Activated CD4-positive, CD25-positive, alpha-beta regulatory T cell treated with anti-CD3 and anti-CD28 coated beads, Interleukin-2, amount 50 U/mL, for 72 hours (primary cell): ENCODE data around the gene AUTS2.

Experiments
- DNase-seq: peaks from one replicate; pipeline ENCODE4 v3.0.0; 2021

Gene AUTS2

DNA sequence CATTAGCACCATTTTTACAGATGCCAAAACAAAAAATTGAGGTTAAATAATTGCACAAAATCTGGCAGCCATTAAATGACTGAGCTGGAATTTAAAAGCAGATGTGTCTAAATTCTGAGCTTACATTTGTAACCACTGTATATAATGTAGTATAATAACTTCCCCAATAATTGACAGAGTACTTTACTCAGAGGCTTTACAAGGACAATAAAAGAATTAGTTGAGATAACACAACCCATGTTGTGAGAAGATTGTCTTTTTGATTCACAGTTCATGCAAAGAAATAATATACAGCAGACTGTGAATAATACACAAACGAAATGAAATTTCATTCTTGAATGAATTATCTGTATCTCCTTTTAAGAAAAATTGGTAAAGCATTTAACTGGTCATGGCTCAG lies 417.1 kb downstream of the AUTS2 start:
- DNase-seq: no peak

- no peak for DNase-seq
These were observed 417.9 kb downstream of the AUTS2 start for GRCh38 chr7:70016044-70016770.

GRCh38 chr7:70017357-70017756 lies 419.1 kb downstream of the AUTS2 start:
- DNase-seq: no peak

DNA sequence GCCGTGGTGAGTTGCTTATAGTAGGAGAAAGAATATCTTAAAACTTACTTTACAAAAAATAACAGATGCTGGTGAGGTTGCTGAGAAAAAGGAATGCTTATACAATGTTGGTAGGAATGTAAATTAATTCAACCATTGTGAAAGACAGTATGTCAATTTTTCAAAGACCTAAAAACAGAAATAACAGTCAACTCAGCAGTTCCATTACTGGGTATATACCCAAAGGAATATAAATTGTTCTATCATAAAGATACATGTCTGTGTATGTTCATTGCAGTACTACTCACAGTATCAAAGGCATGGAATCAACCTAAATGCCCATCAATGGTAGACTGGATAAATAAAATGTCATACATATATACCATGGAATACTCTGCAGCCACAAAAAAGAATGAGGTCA lies 420.4 kb downstream of the AUTS2 start:
- DNase-seq: no peak

GRCh38 chr7:70027867-70028266 lies 429.6 kb downstream of the AUTS2 start:
- no peak for DNase-seq

GRCh38 chr7:70028620-70029019 lies 430.3 kb downstream of the AUTS2 start:
- no peak for DNase-seq

GRCh38 chr7:70029993-70030392 lies 431.7 kb downstream of the AUTS2 start:
- no peak for DNase-seq

DNA sequence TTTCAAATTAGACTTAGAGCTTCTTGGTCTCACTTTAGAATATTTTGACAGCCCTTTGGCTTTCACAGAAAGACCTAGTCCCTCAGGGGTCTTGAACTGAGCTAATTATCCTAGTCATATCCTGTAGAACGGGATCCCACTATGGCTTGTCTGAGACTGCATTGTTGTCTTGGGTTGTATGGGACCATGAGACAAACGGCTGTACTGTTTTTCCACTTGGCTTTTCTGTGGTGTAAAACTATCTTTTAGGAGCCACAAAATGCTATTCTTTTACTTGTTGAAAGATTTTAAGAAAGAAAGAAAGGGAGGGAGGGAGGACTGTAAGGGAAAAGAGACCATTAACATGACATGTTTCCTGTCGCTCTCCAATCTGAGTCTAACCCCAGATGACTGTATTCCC lies 432.5 kb downstream of the AUTS2 start:
- DNase-seq: no peak

- no peak for DNase-seq
These were observed 433.0 kb downstream of the AUTS2 start for GRCh38 chr7:70031245-70031644.

- no peak for DNase-seq
These were observed 434.4 kb downstream of the AUTS2 start for GRCh38 chr7:70032649-70033048.

- DNase-seq: no peak
These were observed 435.0 kb downstream of the AUTS2 start for GRCh38 chr7:70033226-70033625.

DNA sequence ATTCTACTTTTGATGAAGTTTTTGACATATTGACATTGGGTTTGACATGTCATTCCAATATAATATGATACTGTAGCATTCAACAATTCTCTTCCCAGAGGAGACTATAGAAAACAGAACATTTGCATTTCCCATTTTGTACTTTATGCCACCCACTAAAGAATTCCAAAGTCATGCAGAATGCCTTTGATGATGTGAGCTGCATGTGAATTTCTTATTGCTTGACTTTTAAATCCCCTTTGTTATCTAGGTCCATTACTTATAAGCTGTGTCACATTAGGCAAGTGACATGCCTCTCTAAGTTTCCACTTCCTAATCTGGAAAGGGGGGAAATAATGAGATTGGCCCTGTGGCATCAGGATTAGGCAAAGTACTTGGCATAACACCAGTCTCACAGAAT lies 436.7 kb downstream of the AUTS2 start:
- DNase-seq: no peak

DNA sequence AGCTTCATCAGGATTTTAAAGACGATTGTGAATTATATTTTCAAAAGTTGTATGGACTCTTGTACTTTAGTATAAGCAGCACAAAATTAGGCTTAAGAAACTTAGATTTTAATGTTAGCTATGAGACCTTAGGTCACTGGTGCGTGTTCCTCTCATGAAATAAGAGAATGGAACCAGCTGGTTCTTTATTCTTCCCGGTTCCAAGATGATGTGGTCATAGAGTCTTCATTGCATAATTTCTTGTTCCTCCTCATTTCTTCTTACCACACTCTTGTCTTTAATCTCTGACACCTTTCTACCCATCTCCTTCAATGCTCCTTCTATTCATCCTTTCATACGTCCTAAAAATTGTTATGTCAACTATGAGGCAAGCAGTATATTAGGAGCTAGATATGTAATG lies 437.2 kb downstream of the AUTS2 start:
- DNase-seq: no peak

DNA sequence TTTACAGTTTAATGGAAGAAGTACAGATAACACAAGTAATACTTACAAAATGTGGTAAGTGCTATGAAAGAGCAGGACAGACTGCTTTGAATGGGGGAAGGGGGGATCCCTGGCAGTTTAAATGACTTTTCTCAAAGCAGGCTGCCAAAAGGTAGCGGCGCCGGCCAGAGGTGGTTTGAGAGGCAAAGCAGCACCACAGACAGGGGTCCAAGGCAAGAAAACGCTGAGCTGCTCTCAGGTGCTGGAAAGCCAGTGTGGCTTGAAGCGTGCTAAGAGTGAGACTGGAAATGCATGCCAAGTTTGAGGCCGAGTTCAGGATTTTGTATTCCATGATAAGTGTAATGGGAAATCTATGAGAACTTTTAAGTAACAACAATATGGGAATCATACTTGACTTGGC lies 437.7 kb downstream of the AUTS2 start:
- DNase-seq: no peak

DNA sequence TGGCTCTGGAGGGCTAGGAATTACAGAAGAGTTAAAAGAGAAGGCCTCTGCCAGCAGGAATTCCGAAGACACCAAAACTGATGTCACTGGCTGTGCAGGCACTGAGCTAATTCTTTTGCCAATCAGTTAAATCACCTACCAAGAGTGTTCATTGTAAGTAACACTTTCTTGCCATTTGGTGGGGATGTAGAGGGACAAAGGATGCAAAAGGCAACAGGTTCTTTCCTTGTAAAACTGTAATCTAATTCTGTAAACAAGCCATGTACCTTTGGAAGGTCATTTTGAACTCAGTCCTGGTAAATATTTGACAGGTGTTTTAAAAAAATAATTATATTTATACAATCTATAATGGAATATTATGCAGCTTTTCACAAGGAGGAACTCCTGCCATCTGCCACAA lies 438.4 kb downstream of the AUTS2 start:
- no peak for DNase-seq

GRCh38 chr7:70037171-70037933 lies 439.1 kb downstream of the AUTS2 start:
- no peak for DNase-seq

- DNase-seq: no peak
These were observed 441.8 kb downstream of the AUTS2 start for GRCh38 chr7:70040051-70040450.

GRCh38 chr7:70040970-70041766 lies 442.9 kb downstream of the AUTS2 start:
- DNase-seq: no peak

DNA sequence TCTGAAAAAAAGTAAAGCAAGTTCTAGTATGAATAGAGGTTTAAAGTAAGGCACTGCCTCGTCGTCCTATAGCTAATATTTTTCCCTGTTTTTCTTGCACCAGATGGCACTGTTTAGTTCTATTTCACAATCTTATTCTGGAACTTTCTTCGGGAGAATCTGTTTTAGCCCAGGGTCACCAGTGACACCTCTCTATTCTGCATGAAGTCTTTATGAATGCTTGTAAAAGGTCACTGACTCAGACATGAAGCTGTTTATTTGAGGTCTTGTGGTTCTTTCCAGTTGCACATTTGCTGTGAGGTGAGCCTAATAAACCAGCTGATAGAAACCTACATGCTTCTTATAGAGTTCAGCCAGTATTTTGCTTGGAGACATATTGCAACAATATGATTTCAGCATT lies 444.3 kb downstream of the AUTS2 start:
- DNase-seq: no peak

GRCh38 chr7:70043015-70043538 lies 444.8 kb downstream of the AUTS2 start:
- DNase-seq: no peak

DNA sequence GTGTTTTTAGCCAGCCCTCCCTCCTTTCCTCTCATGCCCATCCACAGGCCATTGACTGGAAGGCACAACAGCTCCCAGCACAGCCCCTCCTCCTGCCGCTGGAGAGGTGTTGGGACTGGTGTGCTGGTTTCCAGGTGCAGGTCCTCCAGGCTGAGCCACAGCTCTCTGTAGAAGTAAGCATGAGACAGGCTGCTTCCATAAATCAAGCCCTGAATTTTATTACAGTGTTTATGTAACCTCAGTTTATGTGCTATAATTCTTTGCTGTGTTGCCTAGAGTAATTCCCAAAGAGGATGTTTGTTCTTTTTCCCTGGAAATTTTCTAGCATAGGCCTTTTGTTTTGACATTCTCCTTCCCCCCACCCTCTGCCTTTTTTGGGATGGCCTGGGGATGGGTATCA lies 445.8 kb downstream of the AUTS2 start:
- no peak for DNase-seq

- no peak for DNase-seq
These were observed 446.2 kb downstream of the AUTS2 start for GRCh38 chr7:70044525-70044924.

DNA sequence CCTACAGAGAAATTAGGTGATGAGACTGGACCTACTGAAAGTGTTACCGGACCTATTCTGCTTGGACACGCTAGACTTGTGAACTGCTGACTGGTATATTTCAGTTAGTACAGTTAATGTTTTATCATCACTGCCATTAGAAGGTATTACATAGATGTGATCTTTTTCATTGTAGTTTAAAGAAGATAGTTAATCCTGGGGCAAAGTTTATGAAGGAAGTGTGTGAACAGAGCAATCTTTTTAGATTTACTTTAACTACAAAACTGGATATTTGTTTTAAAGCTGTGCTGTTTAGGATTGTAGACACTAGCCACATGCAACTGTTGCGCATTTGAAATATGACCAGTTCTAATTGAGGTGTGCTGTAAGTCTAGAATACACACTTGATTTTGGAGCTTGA lies 446.7 kb downstream of the AUTS2 start:
- DNase-seq: no peak

- no peak for DNase-seq
These were observed 449.1 kb downstream of the AUTS2 start for GRCh38 chr7:70047384-70047783.
